ENCODE data around the gene PRKG2.

The PRKG2 gene

DNA sequence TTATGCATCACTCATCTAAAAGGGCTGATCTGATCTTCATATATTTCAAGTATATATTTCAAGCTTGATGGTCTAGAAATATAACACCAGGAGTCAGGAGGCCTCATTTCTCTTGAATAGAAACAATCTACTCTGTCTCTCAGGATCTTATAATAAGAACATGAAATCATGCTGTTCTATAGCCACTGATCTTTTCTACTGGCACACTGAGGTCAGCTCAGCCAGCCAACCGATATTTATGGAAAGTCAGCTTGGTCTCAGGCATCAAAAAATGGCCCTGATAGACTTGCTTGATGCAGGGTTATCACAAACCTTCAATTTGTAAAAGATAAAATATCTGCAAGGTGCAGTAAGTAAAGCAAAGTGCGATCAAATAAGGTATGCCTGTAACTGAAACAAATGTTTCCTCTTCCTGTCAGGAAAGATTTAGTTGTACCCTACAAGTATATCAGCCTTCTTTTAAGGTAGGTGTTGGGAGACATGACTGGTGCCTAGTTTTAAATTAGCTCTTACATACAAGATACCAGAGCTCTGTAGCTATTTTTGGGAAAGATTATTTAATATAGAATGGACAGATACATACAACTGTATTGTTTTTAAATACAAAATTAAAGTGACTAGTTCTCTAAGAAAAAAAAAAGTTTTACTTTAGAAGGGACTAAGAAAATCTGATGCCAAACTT, 121.2 kb downstream of the PRKG2 start:
- DNase-seq = no peak

DNA sequence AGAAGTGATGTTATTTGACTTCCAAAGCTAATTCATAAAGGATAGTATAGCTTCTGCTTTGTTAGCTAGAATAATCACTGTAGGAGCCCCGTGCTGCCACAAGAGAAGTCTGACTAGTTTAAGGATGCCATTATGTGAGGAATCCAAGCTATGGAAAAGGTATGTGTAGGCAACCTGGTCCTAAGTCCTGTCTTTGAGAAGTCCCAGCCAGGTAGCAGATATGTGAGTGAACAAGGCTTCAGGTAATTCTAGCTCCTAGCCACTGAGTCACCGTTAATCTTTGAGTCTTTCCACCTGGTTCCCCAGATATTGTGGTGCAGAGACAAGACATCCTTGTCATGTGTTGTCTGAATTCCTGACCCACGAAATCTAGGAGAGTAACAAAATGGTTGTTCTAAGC, 129.0 kb downstream of the PRKG2 start:
- DNase-seq = no peak

GRCh38 chr4:81085291-81085690, 129.7 kb downstream of the PRKG2 start:
- no peak for DNase-seq

GRCh38 chr4:81084634-81085033, 130.4 kb downstream of the PRKG2 start:
- DNase-seq = no peak

- no peak for DNase-seq
These were observed 131.0 kb downstream of the PRKG2 start for GRCh38 chr4:81084029-81084428.

GRCh38 chr4:81081156-81081555, 133.9 kb downstream of the PRKG2 start:
- no peak for DNase-seq

GRCh38 chr4:81071013-81071412, 144.0 kb downstream of the PRKG2 start:
- DNase-seq = no peak

DNA sequence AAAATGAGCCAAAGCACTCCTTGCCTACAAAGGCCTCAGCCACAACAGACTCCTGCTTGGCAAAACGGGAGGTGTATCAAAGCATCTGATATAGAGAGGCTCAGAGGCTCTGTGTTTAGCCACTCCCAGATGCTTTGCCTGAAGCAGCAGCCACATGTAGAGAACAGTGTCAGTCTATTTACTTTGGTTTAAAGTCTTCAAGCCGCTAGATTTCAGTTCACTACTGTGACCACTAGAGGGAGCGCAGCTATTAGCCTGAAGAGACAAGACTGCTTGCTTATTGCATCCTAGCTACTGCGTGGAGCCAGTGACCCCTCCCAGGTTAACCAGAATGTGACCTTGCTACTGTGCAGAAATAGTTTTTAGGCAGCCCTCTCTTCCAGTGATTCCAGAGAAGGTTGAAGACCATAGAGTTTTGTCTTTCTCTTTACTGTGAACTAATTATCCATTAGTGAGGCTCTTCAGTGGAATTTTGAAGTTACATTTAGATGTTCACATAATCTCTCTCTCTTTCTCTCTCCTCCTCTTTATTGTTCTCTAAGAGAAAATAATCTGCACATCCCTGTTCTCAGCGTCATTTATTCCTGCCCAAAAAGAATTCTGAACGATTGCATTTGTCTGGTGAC, 145.2 kb downstream of the PRKG2 start:
- DNase-seq = peak; percentile 74 to 81

DNA sequence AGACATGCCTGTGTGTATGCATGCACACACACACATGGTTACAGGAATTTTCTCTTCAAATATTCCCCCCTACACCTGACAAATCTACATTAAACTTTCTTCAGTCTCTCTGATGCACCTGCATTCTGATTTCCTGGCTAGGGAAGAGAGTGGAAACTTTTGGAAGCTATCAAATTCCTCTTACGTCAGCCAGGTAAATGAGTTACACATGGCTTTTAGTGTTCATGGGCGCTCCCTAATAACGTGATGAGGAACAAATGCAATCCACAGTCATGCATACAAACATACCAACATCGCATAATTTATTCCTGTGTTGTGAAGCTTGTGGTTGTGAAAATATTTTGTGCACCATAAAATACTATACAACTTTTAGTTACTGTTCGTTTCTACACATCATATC, 149.6 kb downstream of the PRKG2 start:
- no peak for DNase-seq

GRCh38 chr4:81062001-81062400, 153.0 kb downstream of the PRKG2 start:
- DNase-seq = no peak

GRCh38 chr4:81061344-81061730, 153.7 kb downstream of the PRKG2 start:
- DNase-seq = no peak

GRCh38 chr4:81060587-81061343, 154.3 kb downstream of the PRKG2 start:
- peak in 1 of 2 donors; percentile 57 for DNase-seq

GRCh38 chr4:81058621-81059020, 156.4 kb downstream of the PRKG2 start:
- no peak for DNase-seq

DNA sequence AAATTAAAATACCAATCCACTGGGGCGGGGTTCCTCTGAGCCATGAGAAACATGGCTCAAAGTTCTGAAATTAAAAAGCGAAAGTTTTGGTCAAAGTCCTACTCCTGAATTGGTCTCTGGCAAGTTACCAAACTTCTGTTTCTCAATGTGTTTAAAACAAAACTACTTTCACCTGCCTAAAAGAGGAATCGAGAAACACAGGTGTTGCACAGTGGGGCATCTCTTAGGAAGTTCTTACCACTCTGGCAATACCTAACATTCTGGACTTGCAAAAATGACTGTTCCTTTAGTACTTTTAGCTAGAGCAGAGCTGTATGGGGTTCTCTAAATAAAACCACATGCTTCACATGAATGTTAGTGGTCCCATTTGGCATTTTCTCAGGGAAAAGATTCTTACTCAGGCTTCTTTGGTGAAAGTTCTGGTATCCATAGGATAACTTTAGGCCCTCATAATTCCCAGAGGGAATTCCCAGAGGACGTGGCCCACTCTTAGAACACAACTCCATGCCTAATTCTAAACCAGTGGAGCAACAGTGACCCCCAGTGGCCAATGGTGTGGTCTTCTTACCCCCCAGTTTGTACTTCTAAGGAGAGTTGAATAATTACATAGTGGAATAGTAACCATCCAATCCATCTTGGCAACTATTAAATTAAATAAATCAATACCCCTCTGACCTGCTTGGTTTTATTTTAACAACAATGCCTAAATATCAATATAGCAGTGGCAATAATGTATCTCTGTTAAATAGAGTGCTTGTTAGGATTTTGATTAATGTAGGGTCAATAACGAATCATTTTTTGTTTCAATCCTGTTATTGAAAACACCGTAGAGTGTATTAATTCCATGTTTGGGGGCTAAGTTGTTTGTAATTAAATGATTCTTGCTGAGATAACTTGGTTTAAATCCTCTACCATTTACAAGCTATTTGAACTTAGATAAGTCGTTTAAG, 162.6 kb downstream of the PRKG2 start:
- DNase-seq = peak; percentile 43 to 46

- DNase-seq = no peak
These were observed 165.1 kb downstream of the PRKG2 start for GRCh38 chr4:81049907-81050306.

GRCh38 chr4:81049330-81049729, 165.7 kb downstream of the PRKG2 start:
- DNase-seq = no peak

DNA sequence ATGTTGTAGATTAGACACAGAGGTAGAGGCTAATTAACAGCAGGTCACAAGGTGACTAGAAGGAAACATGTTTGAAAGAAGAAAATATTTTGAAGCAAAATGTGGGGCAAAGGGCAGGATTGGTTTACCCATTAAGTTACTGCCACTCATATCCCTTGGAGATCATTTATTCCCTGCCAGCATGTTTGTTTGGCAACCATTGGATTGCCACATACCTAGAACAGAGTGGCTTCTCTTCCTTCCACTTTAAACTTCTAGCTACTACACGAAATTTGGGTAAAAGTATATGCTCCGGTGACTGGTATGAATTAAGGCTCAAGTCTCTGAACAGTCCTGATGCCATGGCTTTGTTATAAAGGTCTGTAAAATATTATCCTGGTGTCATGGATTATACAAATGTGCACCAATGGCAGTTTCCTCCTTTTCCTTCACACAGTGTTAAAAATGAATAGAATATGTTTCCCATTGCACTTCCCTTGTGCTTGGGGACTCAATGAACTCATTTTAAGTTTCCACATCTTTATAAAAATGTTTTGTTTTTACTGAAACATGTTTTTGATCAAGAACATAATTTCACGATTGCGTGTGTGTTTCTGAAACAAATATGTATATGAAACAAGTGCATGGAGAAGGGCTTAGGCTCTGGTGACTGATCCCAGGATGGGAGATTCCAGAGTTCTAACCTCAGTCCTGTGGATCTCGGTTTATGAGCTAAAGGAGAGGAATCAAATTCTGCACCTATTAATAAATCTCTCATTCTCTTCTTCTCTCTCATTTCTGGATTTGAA, 172.2 kb downstream of the PRKG2 start:
- no peak for DNase-seq

GRCh38 chr4:81040012-81040659, 174.9 kb downstream of the PRKG2 start:
- DNase-seq = peak; percentile 24

- peak; percentile 5 to 10 for DNase-seq
These were observed 175.6 kb downstream of the PRKG2 start for GRCh38 chr4:81039351-81039972.

DNA sequence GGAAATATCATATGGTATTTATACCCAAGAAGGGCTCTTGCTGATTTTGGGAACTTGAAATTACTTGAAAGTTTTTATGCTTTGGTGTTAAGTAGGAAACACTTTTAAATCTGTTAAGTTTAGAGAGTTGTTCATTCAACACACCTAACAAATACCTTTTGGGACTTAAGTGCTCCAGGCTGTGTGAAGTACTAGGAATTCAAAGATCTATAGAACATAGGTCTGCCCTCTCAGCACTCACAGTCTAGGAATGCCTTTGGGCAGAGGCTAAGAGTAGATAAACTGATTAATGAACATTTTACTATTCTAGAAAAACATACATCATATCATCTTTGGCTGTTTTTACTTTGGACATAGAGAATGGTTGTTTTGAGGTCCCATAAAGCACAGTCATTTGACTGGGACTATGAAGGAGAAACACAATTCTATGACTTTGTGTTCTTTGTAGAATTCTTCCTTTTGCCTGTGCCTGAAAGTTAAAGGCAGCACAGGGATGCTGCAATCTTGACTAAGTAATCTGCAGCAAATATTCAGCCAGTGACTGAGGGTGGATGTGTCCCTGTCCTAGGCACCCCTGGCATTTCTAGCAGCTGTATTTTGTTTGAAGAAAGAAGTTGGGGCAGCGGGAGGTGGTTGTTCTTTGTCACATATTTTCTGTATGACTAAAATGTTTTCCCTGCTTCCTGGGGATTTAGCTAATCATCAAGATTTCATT, 176.2 kb downstream of the PRKG2 start:
- DNase-seq = no peak
